ENCODE data around the gene PKP4. TPM values are rescaled to one million over a fixed set of nuclear protein-coding genes. Genes with fewer than 3 reads are reported as not detected.

PKP4 gene
- total and polyA plus RNA-seq, 9 of the 15 experiments (the other 6 are each of a cell fraction or from before 2014, with no cell fraction given) = 24.6 to 99.1 (median 74.0) TPM

GRCh38 chr2:158663796-158664195 lies 207.0 kb downstream of the PKP4 start:
- Histone ChIP-seq H3K79me2 (ENCODE audit: control insufficient read depth, insufficient read depth, low read length) (no peaks in the 10 kb centered on the region), H3K4me1 (replicated peaks in 1 of 2; ENCODE audit: control insufficient read depth in 2 of 2, insufficient read depth in 2 of 2, low read length in 2 of 2) (no peaks in the 10 kb centered on the region), H3K4me2 (ENCODE audit: insufficient read depth, low read length) (no peak overlapping the region), H3K36me3 (ENCODE audit: control insufficient read depth, insufficient read depth, low read length) (peaks cover 93% of the 10 kb centered on the region), H3K4me3 (no peak overlapping the region), H2AFZ (ENCODE audit: low read depth, low read length) (no peak overlapping the region), H3K9ac (ENCODE audit: insufficient read depth in 1 of 2, low read depth in 2 of 2, low read length in 2 of 2) (no peak overlapping the region), H3K9me1 (ENCODE audit: control insufficient read depth, insufficient read depth, low read length) (no peaks in the 10 kb centered on the region), H3K9me3 (replicated peaks; ENCODE audit: control insufficient read depth, insufficient read depth, low read depth, low read length) (no peaks in the 10 kb centered on the region), H3K27me3 (ENCODE audit: control insufficient read depth in 2 of 2, insufficient read depth in 2 of 2, low read length in 2 of 2) (no peaks in the 10 kb centered on the region), H4K20me1 (replicated peaks; ENCODE audit: control insufficient read depth, insufficient read depth, low read length) (no peaks in the 10 kb centered on the region; the same call in 1 of the 2 replicates), H3K27ac (ENCODE audit: extremely low read depth, low read depth, low read length) (no peak overlapping the region)
- in situ Hi-C loops (cut with MboI) = no loop called here
- no peak for DNase-seq (ENCODE audit: extremely low read depth in 1 of 4, low spot score in 3 of 4)
- intact Hi-C loops (cut with micrococcal nuclease) = no loop called here
- no peak for FAIRE-seq
- no TSS peak for BruUV-seq (replicated peaks)
- 85% methylated on average over 6 of the region's 6 CpGs for WGBS (ENCODE audit: insufficient coverage, low coverage, missing lambda C conversion rate)
- CTCF ChIA-PET (ENCODE audit: low intra/inter-chr PET ratio) = no interaction called here
- no peak for ATAC-seq
- TF ChIP-seq EGR1 (conservative IDR thresholded peaks at IDR 0.05) (no peak), TBL1XR1 (IDR thresholded peaks at IDR 0.05; ENCODE audit: low read length in 2 of 2) (no peak), LARP7 (IDR thresholded peaks at IDR 0.05) (no peak)
- POLR2A ChIA-PET = no interaction called here

GRCh38 chr2:158664987-158665386 lies 208.2 kb downstream of the PKP4 start:
- BruUV-seq (replicated peaks) = no TSS peak
- H3K4me1 ChIP-seq (replicated peaks in 1 of 2; ENCODE audit: control insufficient read depth in 2 of 2, insufficient read depth in 2 of 2, low read length in 2 of 2) = no peaks in the 10 kb centered on the region
- H3K9me3 ChIP-seq (replicated peaks; ENCODE audit: control insufficient read depth, insufficient read depth, low read depth, low read length) = no peaks in the 10 kb centered on the region
- DNase-seq (ENCODE audit: extremely low read depth in 1 of 4, low spot score in 3 of 4) (no peak), ATAC-seq (no peak), FAIRE-seq (no peak)
- H3K79me2 ChIP-seq (ENCODE audit: control insufficient read depth, insufficient read depth, low read length) = no peaks in the 10 kb centered on the region
- WGBS (ENCODE audit: insufficient coverage, low coverage, missing lambda C conversion rate) = 50% methylated on average over 3 of the region's 3 CpGs
- H3K4me3 ChIP-seq = no peak overlapping the region
- in situ Hi-C loops (cut with MboI) = no loop called here
- peaks cover 96% of the 10 kb centered on the region for H3K36me3 ChIP-seq (ENCODE audit: control insufficient read depth, insufficient read depth, low read length)
- ChIA-PET POLR2A (no interaction called here), CTCF (ENCODE audit: low intra/inter-chr PET ratio) (no interaction called here)
- H3K9ac ChIP-seq (ENCODE audit: insufficient read depth in 1 of 2, low read depth in 2 of 2, low read length in 2 of 2) = no peak overlapping the region
- no peak overlapping the region for H3K27ac ChIP-seq (ENCODE audit: extremely low read depth, low read depth, low read length)
- no peak overlapping the region for H3K4me2 ChIP-seq (ENCODE audit: insufficient read depth, low read length)
- H4K20me1 ChIP-seq (replicated peaks; ENCODE audit: control insufficient read depth, insufficient read depth, low read length) = no peaks in the 10 kb centered on the region; the same call in 1 of the 2 replicates
- intact Hi-C loops (cut with micrococcal nuclease) = no loop called here
- H3K9me1 ChIP-seq (ENCODE audit: control insufficient read depth, insufficient read depth, low read length) = no peaks in the 10 kb centered on the region
- H2AFZ ChIP-seq (ENCODE audit: low read depth, low read length) = no peak overlapping the region
- H3K27me3 ChIP-seq (ENCODE audit: control insufficient read depth in 2 of 2, insufficient read depth in 2 of 2, low read length in 2 of 2) = no peaks in the 10 kb centered on the region
- TF ChIP-seq MTF1 (CRISPR knock-in tag; IDR thresholded peaks at IDR 0.05; ENCODE audit: borderline replicate concordance) (no peak), RFX7 (CRISPR knock-in tag; IDR thresholded peaks at IDR 0.05) (no peak), SRSF1 (IDR thresholded peaks at IDR 0.05; ENCODE audit: low read depth, low read length) (no peak), THAP7 (CRISPR knock-in tag; IDR thresholded peaks at IDR 0.05) (no peak), SMARCA5 (IDR thresholded peaks at IDR 0.05) (no peak), SP1 (CRISPR knock-in tag; IDR thresholded peaks at IDR 0.05) (no peak), ZNF589 (CRISPR knock-in tag; IDR thresholded peaks at IDR 0.05; ENCODE audit: low read depth) (no peak), BRD4 (IDR thresholded peaks at IDR 0.05) (no peak), SFPQ (IDR thresholded peaks at IDR 0.05; ENCODE audit: low read depth, low read length) (no peak), ASH1L (IDR thresholded peaks at IDR 0.05; ENCODE audit: borderline replicate concordance, low read depth, partially characterized antibody) (no peak), NFXL1 (CRISPR knock-in tag; IDR thresholded peaks at IDR 0.05) (no peak), NCOA6 (IDR thresholded peaks at IDR 0.05) (no peak)
